Endothelial cell of umbilical vein (primary cell): ENCODE results near the gene TNS4. TPM values are rescaled to one million over a fixed set of nuclear protein-coding genes. Genes with fewer than 3 reads are reported as not detected.

Source experiments
- BruUV-seq: library from RNA; stranded (reverse); fragments of 400-500 nt; replicated peaks from 2 replicates; lab custom pipeline; 2021; lab: Mats Ljungman, UMichigan
- CTCF ChIA-PET: fragments of 300-600, 350-600 bp; sonication (Branson Sonifier 250); formaldehyde crosslinking; loops from one replicate; lab custom pipeline; 2021; ENCODE audit warnings: antibody characterized with exemption, inconsistent platforms; lab: Charles Lee
- POLR2A ChIA-PET: fragments of 300-600, 350-600 bp; sonication (Branson Sonifier 250); formaldehyde crosslinking; loops from one replicate; lab custom pipeline; 2021; ENCODE audit warnings: antibody characterized with exemption, inconsistent platforms; lab: Charles Lee
- DNase-seq: peaks from one replicate; pipeline ENCODE4 v3.0.0-alpha.2; 2011; ENCODE audit warnings: low read depth, low spot score
- FAIRE-seq: peaks from 2 replicates; lab custom pipeline; 2011; peaks lifted over from hg19 to GRCh38; lab: Jason Lieb, UNC
- H2AFZ ChIP-seq: 2 replicates; pipeline ENCODE4 v1.6.0; 2012; ENCODE audit warnings: low read depth, low read length, control low read depth, inconsistent platforms
- H3K27ac ChIP-seq: 2 replicates; pipeline ENCODE4 v1.5.1; 2011; ENCODE audit warnings: low read depth, mild to moderate bottlenecking, control low read depth, low read length, moderate library complexity; ENCODE audit not compliant: insufficient read depth
- H3K27me3 ChIP-seq, 2 experiments: 2 replicates each; pipeline versions ENCODE4 v1.6.0 to v1.6.1; 2011; ENCODE audit warnings: low read length in 2 of 2, mixed read lengths in 1 of 2; ENCODE audit not compliant: control insufficient read depth in 2 of 2, insufficient read depth in 2 of 2
- H3K36me3 ChIP-seq, 2 experiments: 2 replicates in 1 of 2; 3 replicates in 1 of 2; pipeline ENCODE4 v1.5.1; 2011; ENCODE audit warnings: low read length in 2 of 2, mild to moderate bottlenecking in 1 of 2, moderate library complexity in 1 of 2; ENCODE audit not compliant: control insufficient read depth in 2 of 2, insufficient read depth in 2 of 2; ENCODE audit errors: extremely low read depth in 1 of 2
- H3K4me1 ChIP-seq: 3 replicates; pipeline ENCODE4 v1.5.1; 2011; ENCODE audit warnings: mild to moderate bottlenecking, low read length; ENCODE audit not compliant: control insufficient read depth, insufficient read depth; ENCODE audit errors: extremely low read depth
- H3K4me2 ChIP-seq: 2 replicates; pipeline ENCODE4 v1.6.1; 2011; ENCODE audit warnings: low read length, control low read depth, mixed read lengths; ENCODE audit not compliant: insufficient read depth
- H3K4me3 ChIP-seq, 3 experiments: fragments of 200-600 bp in 1 of 3; sonication (generic), shearing (Covaris generic) in 1 of 3; replicated peaks in 1 of 3; 2 replicates each; pipeline ENCODE4 v1.5.1; 2011 to 2016; ENCODE audit warnings: control low read depth in 3 of 3, low read length in 3 of 3, mild to moderate bottlenecking in 2 of 3, inconsistent platforms in 1 of 3, low read depth in 1 of 3, moderate library complexity in 1 of 3; ENCODE audit not compliant: insufficient read depth in 1 of 3
- H3K79me2 ChIP-seq: 2 replicates; pipeline ENCODE4 v1.6.0; 2012; ENCODE audit warnings: low read length, inconsistent platforms; ENCODE audit not compliant: control insufficient read depth, insufficient read depth
- H3K9ac ChIP-seq: replicated peaks from 2 replicates; pipeline ENCODE3; 2011; ENCODE audit warnings: low read length, control low read depth; ENCODE audit not compliant: insufficient read depth; ENCODE audit errors: extremely low read depth
- H3K9me1 ChIP-seq: replicated peaks from 3 replicates; pipeline ENCODE4 v1.6.0; 2011; ENCODE audit warnings: mild to moderate bottlenecking, low read length; ENCODE audit not compliant: control insufficient read depth, insufficient read depth; ENCODE audit errors: extremely low read depth
- H3K9me3 ChIP-seq: replicated peaks from 2 replicates; pipeline ENCODE4 v1.5.1; 2012; ENCODE audit warnings: low read length, inconsistent platforms; ENCODE audit not compliant: control insufficient read depth, insufficient read depth
- H4K20me1 ChIP-seq: replicated peaks from 2 replicates; pipeline ENCODE3; 2011; ENCODE audit warnings: mild to moderate bottlenecking, low read length; ENCODE audit not compliant: control insufficient read depth, insufficient read depth; ENCODE audit errors: extremely low read depth
- CTCF ChIP-seq, 2 donors: IDR thresholded peaks; 1 replicate in 1 of 2; 2 replicates in 1 of 2; pipeline ENCODE4 v1.5.1; 2011; ENCODE audit warnings: low read length in 2 of 2, mild to moderate bottlenecking in 2 of 2, moderate library complexity in 2 of 2, control low read depth in 1 of 2, inconsistent platforms in 1 of 2, low read depth in 1 of 2; ENCODE audit not compliant: insufficient read depth in 1 of 2; ENCODE audit errors: extremely low read depth in 1 of 2
- EZH2 ChIP-seq: IDR thresholded peaks from 2 replicates; pipeline ENCODE4 v1.6.1; 2012; ENCODE audit warnings: borderline replicate concordance, low read depth, mild to moderate bottlenecking, moderate library complexity, low read length, inconsistent platforms; ENCODE audit not compliant: severe bottlenecking
- FOS ChIP-seq: IDR thresholded peaks from 2 replicates; pipeline ENCODE4 v1.6.1; 2011; ENCODE audit warnings: mild to moderate bottlenecking, low read length, moderate library complexity, borderline replicate concordance; ENCODE audit not compliant: insufficient read depth
- GATA2 ChIP-seq: IDR thresholded peaks from 2 replicates; pipeline ENCODE4 v1.7.0; 2011; ENCODE audit warnings: low read depth, mild to moderate bottlenecking, moderate library complexity, mixed read lengths, low read length; ENCODE audit not compliant: insufficient read length, insufficient read depth
- JUN ChIP-seq: IDR thresholded peaks from 2 replicates; pipeline ENCODE4 v1.6.1; 2011; ENCODE audit warnings: borderline replicate concordance, low read depth; ENCODE audit not compliant: insufficient read length, insufficient read depth
- MYC ChIP-seq: IDR thresholded peaks from one replicate; pipeline ENCODE4 v1.6.1; 2011; ENCODE audit warnings: mild to moderate bottlenecking, low read depth, low read length
- POLR2A ChIP-seq: IDR thresholded peaks from 2 replicates; pipeline ENCODE4 v1.6.1; 2012; ENCODE audit warnings: low read depth, mild to moderate bottlenecking, control low read depth, low read length
- POLR2AphosphoS5 ChIP-seq: IDR thresholded peaks from 2 replicates; pipeline ENCODE4 v1.6.1; 2012; ENCODE audit warnings: low read depth, mild to moderate bottlenecking, control low read depth, low read length, moderate library complexity; ENCODE audit not compliant: insufficient read depth
- dilution Hi-C: fragments of 300-500 bp; cut with MboI; formaldehyde crosslinking; loops from one replicate; pipeline ENCODE4 v1.15.0; 2019; ENCODE audit warnings: low sequenced_read_pairs; ENCODE audit not compliant: extremely low pct_ligation_motif_present
- intact Hi-C: fragments of 100-400 bp; cut with micrococcal nuclease; formaldehyde crosslinking; loops from one replicate; pipeline ENCODE4 v1.10.0; 2022
- polyA plus RNA-seq, 4 experiments: library from polyadenylated mRNA; depleted of rRNA in 3 of 4; stranded (reverse) in 3 of 4; unstranded in 1 of 4; fragments of >200 nt; gene quantifications; 2 replicates each; pipeline versions ENCODE4 v1.2.1 to v1.2.3, GENCODE V29; 2011 to 2012; ENCODE audit warnings: missing spikeins in 1 of 4
- total RNA-seq: library from RNA; stranded (reverse); gene quantifications from 2 replicates; pipeline ENCODE4 v1.2.3, GENCODE V29; 2021
- TF ChIP-seq, protein P1 (sequence below): IDR thresholded peaks from 2 replicates; pipeline ENCODE4 v1.6.1; 2011; ENCODE audit not compliant: insufficient read depth, insufficient read length

TNS4 gene
- total and polyA plus RNA-seq, 2 donors (not counting 3 experiments of a cell fraction or from before 2014, with no cell fraction given), result not detected

DNA sequence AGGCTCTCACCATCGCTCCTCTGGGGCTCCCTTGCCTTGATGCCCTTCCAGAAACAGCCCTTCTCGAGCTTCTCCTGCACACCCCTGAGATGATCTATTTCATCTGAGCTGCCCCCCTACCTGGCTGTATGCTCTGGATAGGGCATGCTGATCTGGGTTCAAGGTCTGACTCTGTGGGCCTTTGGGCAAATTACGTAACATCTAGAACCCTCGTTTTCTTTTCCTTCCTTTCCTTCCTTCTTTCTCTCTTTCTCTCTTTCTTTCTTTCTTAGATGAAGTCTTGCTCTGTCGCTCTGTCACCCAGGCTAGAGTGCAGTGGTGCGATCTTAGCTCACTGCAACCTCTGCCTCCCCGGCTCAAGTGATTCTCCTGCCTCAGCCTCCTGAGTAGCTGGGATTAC, 20.3 kb downstream of the TNS4 start:
- H3K4me2 ChIP-seq, result no peak overlapping the region
- FAIRE-seq (no peak), DNase-seq (no peak)
- H3K4me1 ChIP-seq, result no peaks in the 10 kb centered on the region
- H3K36me3 ChIP-seq, result no peaks in the 10 kb centered on the region
- no peak overlapping the region for H3K9ac ChIP-seq
- H4K20me1 ChIP-seq, result no peaks in the 10 kb centered on the region
- CTCF ChIA-PET, result interaction anchor here (1.2 to 9.5 kb wide), 3 partner anchors 19 to 53 kb away, joined by 3 to 148 read pairs (median 3); no protein-coding TSS in a partner anchor
- intact Hi-C loops (no loop called here), dilution Hi-C loops (no loop called here)
- H3K79me2 ChIP-seq, result no peaks in the 10 kb centered on the region
- H2AFZ ChIP-seq, result no peak overlapping the region
- TF ChIP-seq GATA2 (no peak), MYC (no peak), POLR2A (no peak), CTCF (IDR thresholded peaks at IDR 0.05; ENCODE audit: extremely low read depth in 1 of 2, insufficient read depth in 1 of 2, low read depth in 1 of 2, low read length in 2 of 2) (no peak), JUN (no peak), POLR2AphosphoS5 (no peak), FOS (no peak), EZH2 (no peak)
- TF ChIP-seq, protein P1, sequence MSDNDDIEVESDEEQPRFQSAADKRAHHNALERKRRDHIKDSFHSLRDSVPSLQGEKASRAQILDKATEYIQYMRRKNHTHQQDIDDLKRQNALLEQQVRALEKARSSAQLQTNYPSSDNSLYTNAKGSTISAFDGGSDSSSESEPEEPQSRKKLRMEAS, result no peak
- peaks cover 2 to 5% of the 10 kb centered on the region in 2 experiments for H3K27me3 ChIP-seq
- H3K27ac ChIP-seq, result no peak overlapping the region
- H3K9me1 ChIP-seq, result no peaks in the 10 kb centered on the region
- no peaks in the 10 kb centered on the region for H3K9me3 ChIP-seq
- no TSS peak for BruUV-seq
- H3K4me3 ChIP-seq, result no peak overlapping the region
- POLR2A ChIA-PET, result no interaction called here
